Neuronal stem cell (in vitro differentiated cells): Measurements from ENCODE around the gene UCP1.

Source experiments
- DNase-seq: peaks from one replicate; pipeline ENCODE4 v3.0.0-alpha.2; 2013; ENCODE audit warnings: low spot score
- H2AFZ ChIP-seq: one replicate; pipeline ENCODE4 v1.6.1; 2013; ENCODE audit warnings: mild to moderate bottlenecking, low read length, inconsistent platforms
- H2AK5ac ChIP-seq: 2 replicates; pipeline ENCODE4 v1.6.1; 2013; ENCODE audit warnings: low read depth, mild to moderate bottlenecking, inconsistent platforms, low read length, moderate library complexity, mixed read lengths
- H2BK120ac ChIP-seq: 2 replicates; pipeline ENCODE4 v1.6.1; 2013; ENCODE audit warnings: low read depth, mild to moderate bottlenecking, inconsistent platforms, low read length, moderate library complexity, mixed read lengths
- H2BK12ac ChIP-seq: one replicate; pipeline ENCODE4 v1.6.1; 2013; ENCODE audit warnings: low read length, inconsistent platforms
- H2BK15ac ChIP-seq: 2 replicates; pipeline ENCODE4 v1.6.1; 2013; ENCODE audit warnings: mild to moderate bottlenecking, low read length, inconsistent platforms, mixed read lengths
- H2BK5ac ChIP-seq: one replicate; pipeline ENCODE4 v1.6.1; 2013; ENCODE audit warnings: inconsistent platforms, mild to moderate bottlenecking, low read length, moderate library complexity
- H3K14ac ChIP-seq: one replicate; pipeline ENCODE4 v1.6.1; 2013; ENCODE audit warnings: low read length, inconsistent platforms
- H3K18ac ChIP-seq: 2 replicates; pipeline ENCODE4 v1.6.1; 2013; ENCODE audit warnings: low read length, inconsistent platforms
- H3K23ac ChIP-seq: 2 replicates; pipeline ENCODE4 v1.6.1; 2013; ENCODE audit warnings: low read depth, mild to moderate bottlenecking, mixed read lengths, low read length, inconsistent platforms; ENCODE audit not compliant: poor library complexity
- H3K27ac ChIP-seq: replicated peaks from 3 replicates; pipeline ENCODE4 v1.5.1; 2013; ENCODE audit warnings: low read length, inconsistent platforms
- H3K27me3 ChIP-seq, 3 experiments: 2 replicates each; pipeline ENCODE4 v1.6.1; 2013; ENCODE audit warnings: low read length in 3 of 3, mild to moderate bottlenecking in 2 of 3, inconsistent platforms in 1 of 3, low read depth in 1 of 3, mixed read lengths in 1 of 3, moderate library complexity in 1 of 3; ENCODE audit not compliant: control insufficient read depth in 3 of 3, insufficient read depth in 3 of 3
- H3K36me3 ChIP-seq, 2 donors: replicated peaks in 1 of 2; 2 replicates each; pipeline ENCODE4 v1.6.1; 2013; ENCODE audit warnings: low read length in 2 of 2; ENCODE audit not compliant: control insufficient read depth in 2 of 2, insufficient read depth in 2 of 2
- H3K4ac ChIP-seq: 2 replicates; pipeline ENCODE4 v1.6.1; 2013; ENCODE audit warnings: inconsistent platforms, mild to moderate bottlenecking, low read length, moderate library complexity
- H3K4me1 ChIP-seq, 2 donors: 1 replicate in 1 of 2; 2 replicates in 1 of 2; pipeline ENCODE4 v1.6.1; 2013; ENCODE audit warnings: low read length in 2 of 2, low read depth in 1 of 2; ENCODE audit not compliant: control insufficient read depth in 2 of 2, insufficient read depth in 1 of 2
- H3K4me2 ChIP-seq: one replicate; pipeline ENCODE4 v1.6.1; 2013; ENCODE audit warnings: mild to moderate bottlenecking, low read length, inconsistent platforms; ENCODE audit not compliant: insufficient read depth, poor library complexity, severe bottlenecking
- H3K4me3 ChIP-seq, 2 donors: 2 replicates each; pipeline ENCODE4 v1.5.1; 2013; ENCODE audit warnings: low read length in 2 of 2, mild to moderate bottlenecking in 2 of 2, inconsistent platforms in 1 of 2, moderate library complexity in 1 of 2
- H3K79me1 ChIP-seq: one replicate; pipeline ENCODE4 v1.6.1; 2013; ENCODE audit warnings: low read depth, mild to moderate bottlenecking, inconsistent platforms, low read length, moderate library complexity
- H3K9ac ChIP-seq: one replicate; pipeline ENCODE4 v1.6.1; 2013; ENCODE audit warnings: mild to moderate bottlenecking, low read depth, low read length, inconsistent platforms; ENCODE audit not compliant: poor library complexity
- H3K9me3 ChIP-seq, 2 donors: replicated peaks in 1 of 2; 2 replicates each; pipeline versions ENCODE3 to v1.6.1; 2013; ENCODE audit warnings: low read length in 2 of 2, mild to moderate bottlenecking in 2 of 2, inconsistent platforms in 1 of 2, low read depth in 1 of 2, mixed read lengths in 1 of 2, moderate library complexity in 1 of 2; ENCODE audit not compliant: control insufficient read depth in 2 of 2, insufficient read depth in 1 of 2
- H4K8ac ChIP-seq: one replicate; pipeline ENCODE4 v1.6.1; 2013; ENCODE audit warnings: low read depth, mild to moderate bottlenecking, inconsistent platforms, low read length, moderate library complexity
- H4K91ac ChIP-seq: one replicate; pipeline ENCODE4 v1.6.1; 2013; ENCODE audit warnings: low read length, low read depth, mild to moderate bottlenecking, inconsistent platforms; ENCODE audit not compliant: poor library complexity
- WGBS, 2 donors: extraction: QIAGEN DNeasy Blood & Tissue Kit; methylation state at CpG; one replicate each; pipeline ENCODE4 v1.1.7; 2013; ENCODE audit warnings: missing lambda C conversion rate in 2 of 2, mixed read lengths in 1 of 2; ENCODE audit not compliant: insufficient read length in 2 of 2, insufficient replicate concordance in 1 of 2; ENCODE audit errors: extremely low coverage in 2 of 2; 5-methylcytosine and 5-hydroxymethylcytosine counted together

UCP1 gene

DNA sequence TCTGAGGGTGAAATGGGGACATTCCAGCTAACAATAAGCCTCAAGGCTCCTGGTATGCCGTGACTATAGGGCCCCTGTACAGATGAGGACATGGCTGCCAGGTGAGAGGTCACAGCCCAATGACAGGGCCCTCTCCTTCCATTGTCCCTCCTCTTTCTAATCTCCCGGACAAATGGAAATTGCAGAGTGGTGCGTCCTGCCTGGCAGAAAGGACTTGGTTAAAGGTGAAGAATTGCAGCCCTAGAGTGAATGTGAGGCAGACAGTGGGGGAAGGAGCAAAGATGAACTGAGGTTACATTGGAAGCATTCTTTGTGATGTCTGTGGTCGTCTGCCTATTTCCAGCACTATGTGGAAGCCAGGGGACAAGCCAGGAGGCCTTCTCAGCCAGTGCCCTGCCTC, 6.7 kb upstream of the UCP1 start:
- Histone ChIP-seq H4K91ac (no peak overlapping the region), H3K27ac (no peak overlapping the region), H3K9ac (no peak overlapping the region), H4K8ac (no peak overlapping the region), H3K79me1 (no peaks in the 10 kb centered on the region), H3K27me3 (peaks cover 0 to 22% (median 0%) of the 10 kb centered on the region in 3 experiments), H3K9me3 (no peaks in the 10 kb centered on the region), H2BK12ac (no peak overlapping the region), H2BK5ac (no peak overlapping the region), H3K4ac (no peak overlapping the region), H2AFZ (peak overlapping the region; percentile 62), H3K23ac (no peak overlapping the region), H3K36me3 (no peaks in the 10 kb centered on the region), H2BK120ac (no peak overlapping the region), H3K4me3 (no peak overlapping the region), H2AK5ac (no peak overlapping the region), H3K18ac (no peak overlapping the region), H3K4me1 (peaks cover 0 to 6% of the 10 kb centered on the region in 2 donors), H3K4me2 (no peak overlapping the region), H3K14ac (no peak overlapping the region), H2BK15ac (no peak overlapping the region)
- no peak for DNase-seq
- no CpG with 5 or more reads among the region's 4 CpGs for WGBS, 2 donors

DNA sequence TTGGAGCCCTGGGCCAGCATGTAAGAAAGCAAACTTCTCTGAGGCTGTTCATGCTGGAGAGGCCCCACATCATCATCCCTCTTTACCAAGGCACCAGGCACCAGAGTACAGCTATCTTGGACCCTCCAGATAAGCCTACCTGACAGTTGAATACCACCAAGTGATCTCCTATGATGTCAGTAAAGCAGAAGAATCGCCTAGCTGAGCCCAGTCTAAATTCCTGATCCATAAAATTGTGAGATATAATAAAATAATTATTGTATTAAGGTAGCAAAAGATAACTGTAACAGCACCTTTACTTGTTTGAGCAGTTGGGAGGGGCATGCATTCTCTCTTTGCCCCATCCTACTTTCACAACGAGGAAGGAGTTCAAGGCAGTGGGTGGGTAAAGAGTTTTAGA, 2.9 kb upstream of the UCP1 start:
- Histone ChIP-seq H4K8ac (no peak overlapping the region), H3K18ac (no peak overlapping the region), H2BK12ac (no peak overlapping the region), H2BK5ac (no peak overlapping the region), H3K4ac (no peak overlapping the region), H3K23ac (no peak overlapping the region), H3K9ac (no peak overlapping the region), H3K4me3 (no peak overlapping the region), H2AFZ (no peak overlapping the region), H2BK120ac (no peak overlapping the region), H3K4me2 (no peak overlapping the region), H3K27ac (no peak overlapping the region), H3K9me3 (peaks cover 0 to 4% of the 10 kb centered on the region in 2 donors), H2AK5ac (no peak overlapping the region), H3K27me3 (peaks cover 9 to 61% (median 36%) of the 10 kb centered on the region in 3 experiments), H3K79me1 (no peaks in the 10 kb centered on the region), H4K91ac (no peak overlapping the region), H3K36me3 (no peaks in the 10 kb centered on the region), H3K14ac (no peak overlapping the region), H3K4me1 (peaks cover 7 to 12% of the 10 kb centered on the region in 2 donors), H2BK15ac (no peak overlapping the region)
- DNase-seq: no peak
- WGBS, 2 donors: no CpG with 5 or more reads among the region's 2 CpGs

DNA sequence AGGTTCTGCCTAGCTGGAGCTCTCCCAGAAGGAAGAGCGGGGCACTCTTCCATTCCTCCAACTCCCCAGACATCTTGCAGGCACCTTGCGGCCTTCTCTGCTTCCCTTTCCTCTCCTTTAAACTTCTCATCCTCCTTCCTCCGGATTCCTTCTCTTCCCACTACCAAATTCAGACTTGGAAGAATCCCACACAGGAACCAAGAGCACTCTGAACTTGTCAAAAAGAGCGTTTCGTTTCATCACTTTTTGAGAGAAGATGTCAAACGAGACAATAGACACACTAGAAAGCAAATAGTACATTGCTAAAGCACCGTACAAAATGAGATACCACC, 512 bp upstream of the UCP1 start:
- no peak overlapping the region for H2BK120ac ChIP-seq
- H3K4ac ChIP-seq: no peak overlapping the region
- H3K27me3 ChIP-seq: peaks cover 9 to 73% (median 39%) of the 10 kb centered on the region in 3 experiments
- H3K4me2 ChIP-seq: peak overlapping the region; percentile 99
- H3K4me1 ChIP-seq: peaks cover 6 to 7% of the 10 kb centered on the region in 2 donors
- no peak overlapping the region for H3K23ac ChIP-seq
- H3K9me3 ChIP-seq: peaks cover 0 to 4% of the 10 kb centered on the region in 2 donors
- H3K9ac ChIP-seq: no peak overlapping the region
- no peaks in the 10 kb centered on the region for H3K79me1 ChIP-seq
- no peak overlapping the region for H2BK12ac ChIP-seq
- H2AK5ac ChIP-seq: no peak overlapping the region
- H4K91ac ChIP-seq: no peak overlapping the region
- DNase-seq: no peak
- no peak overlapping the region for H2BK5ac ChIP-seq
- peak overlapping the region; percentile 92 for H2AFZ ChIP-seq
- H3K14ac ChIP-seq: no peak overlapping the region
- no peaks in the 10 kb centered on the region for H3K36me3 ChIP-seq
- H3K18ac ChIP-seq: no peak overlapping the region
- H3K27ac ChIP-seq: no peak overlapping the region
- peak overlapping the region; percentile 35 to 76 for H3K4me3 ChIP-seq
- no peak overlapping the region for H4K8ac ChIP-seq
- WGBS, 2 donors: no CpG with 5 or more reads among the region's 7 CpGs
- no peak overlapping the region for H2BK15ac ChIP-seq

DNA sequence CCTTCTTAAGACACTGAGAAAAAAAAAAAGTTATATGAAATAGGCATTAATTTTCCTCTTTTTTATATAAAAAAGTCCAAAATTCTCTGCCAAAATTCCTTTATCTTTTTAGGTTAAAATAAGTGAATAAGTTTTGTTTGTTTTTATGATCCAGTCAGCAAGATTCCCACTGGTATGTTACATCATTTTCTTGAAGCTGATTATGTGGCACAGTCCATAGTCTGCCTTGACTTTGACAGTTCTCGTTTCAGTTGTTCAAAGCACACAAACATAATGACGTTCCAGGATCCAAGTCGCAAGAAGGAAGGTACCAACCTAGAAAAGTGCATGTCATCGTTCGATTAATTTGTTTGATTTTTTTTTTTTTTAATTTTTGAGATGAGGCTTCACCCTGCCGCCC, 9.1 kb downstream of the UCP1 start:
- Histone ChIP-seq H3K27ac (no peak overlapping the region), H3K9ac (no peak overlapping the region), H2AFZ (no peak overlapping the region), H3K14ac (no peak overlapping the region), H3K4me1 (no peaks in the 10 kb centered on the region), H2BK15ac (no peak overlapping the region), H4K8ac (no peak overlapping the region), H2BK120ac (no peak overlapping the region), H3K9me3 (no peaks in the 10 kb centered on the region), H3K23ac (no peak overlapping the region), H3K4me2 (no peak overlapping the region), H3K18ac (no peak overlapping the region), H4K91ac (no peak overlapping the region), H3K4ac (no peak overlapping the region), H3K36me3 (no peaks in the 10 kb centered on the region), H3K27me3 (no peaks in the 10 kb centered on the region), H3K4me3 (no peak overlapping the region), H2BK12ac (no peak overlapping the region), H3K79me1 (no peaks in the 10 kb centered on the region), H2BK5ac (no peak overlapping the region), H2AK5ac (no peak overlapping the region)
- no CpG with 5 or more reads among the region's 6 CpGs for WGBS, 2 donors
- DNase-seq: no peak
